HG02759 (cell line): Measurements from ENCODE around the gene TTF2.
"Not testable (repeated sequence)": the region's sequence is repeated elsewhere in the genome, so short reads cannot be mapped to it uniquely, and the experiment has no call there.

Experiments
- ATAC-seq: cut with Tn5 transposase; IDR thresholded peaks from one replicate; pipeline ENCODE4 v1.9.1; 2021; ENCODE audit warnings: mild to moderate bottlenecking, moderate library complexity; ENCODE audit not compliant: unreplicated experiment

TTF2 gene

GRCh38 chr1:117119144-117119543 is 59.0 kb downstream of the TTF2 start:
- ATAC-seq, result not testable (repeated sequence)

- no peak for ATAC-seq
Measured at GRCh38 chr1:117120774-117121588, 60.9 kb downstream of the TTF2 start.

DNA sequence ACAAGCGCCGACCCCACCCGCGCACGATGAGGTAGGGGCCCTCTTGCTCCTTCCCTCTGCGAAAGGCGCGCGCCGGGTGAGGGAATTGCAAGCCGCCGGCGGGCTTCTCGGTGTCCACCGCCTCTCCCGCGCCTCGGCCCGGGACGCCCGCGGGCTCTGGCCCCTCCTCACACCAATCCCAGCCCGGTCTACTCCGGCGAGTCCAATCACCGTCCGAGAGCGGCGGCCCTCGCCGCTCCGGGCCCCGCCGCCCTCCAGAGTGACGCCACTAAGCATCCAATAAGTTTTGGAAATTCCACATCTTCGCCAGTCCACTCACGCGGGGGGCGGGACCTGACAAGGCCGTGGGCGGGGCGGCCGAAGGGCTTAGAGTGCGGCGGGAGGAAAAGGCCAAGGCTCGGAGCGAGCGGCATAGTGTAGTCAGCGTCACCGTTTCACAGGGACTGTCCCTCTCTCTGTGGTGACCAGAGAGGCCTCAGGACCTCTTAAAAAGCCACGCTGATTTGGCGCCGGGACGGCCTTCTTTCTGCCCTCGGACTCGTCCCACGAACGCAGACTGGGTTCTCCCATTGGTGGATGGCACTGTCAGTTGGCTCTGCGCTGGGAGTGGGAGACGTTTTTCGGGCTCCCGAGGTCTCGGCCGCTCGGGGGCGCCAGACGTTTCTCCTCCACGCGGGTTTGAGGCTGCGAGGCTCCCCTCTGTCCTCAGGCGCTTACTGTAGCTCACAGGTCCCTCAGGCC is 61.6 kb downstream of the TTF2 start, which contains the start of gene TRIM45:
Gene TRIM45, minus strand, starts transcription at position 161 of the 741 bp plus-strand sequence. CDS start 548 bp downstream, outside the sequence.
- ATAC-seq, result peak; percentile 93

GRCh38 chr1:117122330-117123025 is 62.4 kb downstream of the TTF2 start:
- no peak for ATAC-seq

DNA sequence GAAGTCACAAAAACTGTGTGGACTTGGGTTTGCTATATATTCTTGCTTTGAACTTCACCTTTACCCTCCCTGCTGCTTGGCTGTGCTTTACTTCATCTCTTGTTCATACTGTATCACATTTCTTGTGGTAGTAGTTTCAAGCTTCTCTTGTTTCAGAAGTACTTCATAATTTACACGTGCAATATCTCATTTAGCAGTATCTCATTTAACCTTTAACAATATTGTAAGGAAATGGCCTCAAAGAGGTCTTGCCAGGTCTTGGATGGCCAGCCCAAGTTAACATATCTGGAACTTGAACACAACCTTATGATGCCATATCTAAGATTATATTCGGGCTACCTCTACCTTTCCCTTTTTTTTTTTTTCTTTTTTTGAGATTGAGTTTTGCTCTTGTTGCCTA is 63.1 kb downstream of the TTF2 start:
- no peak for ATAC-seq

DNA sequence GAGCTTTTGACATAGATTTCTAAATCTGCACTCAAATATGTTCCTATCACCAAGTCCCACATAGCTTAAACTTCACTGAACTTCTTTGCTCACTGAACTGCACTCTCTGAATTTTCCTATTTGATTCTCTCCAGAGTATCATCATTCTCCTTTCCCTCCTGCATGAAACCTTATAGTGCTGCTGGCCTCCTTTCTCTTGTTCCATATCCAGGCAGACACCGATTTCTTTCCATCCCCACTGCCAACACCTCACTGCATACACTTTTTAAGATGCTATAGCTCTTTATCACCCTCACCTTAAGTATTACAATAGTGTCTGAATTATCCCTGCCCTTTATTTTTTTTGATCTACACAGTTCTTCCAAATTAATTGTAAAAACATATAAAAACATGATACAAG is 64.5 kb downstream of the TTF2 start:
- no peak for ATAC-seq

GRCh38 chr1:117127795-117128194 is 67.7 kb downstream of the TTF2 start:
- ATAC-seq, result no peak

DNA sequence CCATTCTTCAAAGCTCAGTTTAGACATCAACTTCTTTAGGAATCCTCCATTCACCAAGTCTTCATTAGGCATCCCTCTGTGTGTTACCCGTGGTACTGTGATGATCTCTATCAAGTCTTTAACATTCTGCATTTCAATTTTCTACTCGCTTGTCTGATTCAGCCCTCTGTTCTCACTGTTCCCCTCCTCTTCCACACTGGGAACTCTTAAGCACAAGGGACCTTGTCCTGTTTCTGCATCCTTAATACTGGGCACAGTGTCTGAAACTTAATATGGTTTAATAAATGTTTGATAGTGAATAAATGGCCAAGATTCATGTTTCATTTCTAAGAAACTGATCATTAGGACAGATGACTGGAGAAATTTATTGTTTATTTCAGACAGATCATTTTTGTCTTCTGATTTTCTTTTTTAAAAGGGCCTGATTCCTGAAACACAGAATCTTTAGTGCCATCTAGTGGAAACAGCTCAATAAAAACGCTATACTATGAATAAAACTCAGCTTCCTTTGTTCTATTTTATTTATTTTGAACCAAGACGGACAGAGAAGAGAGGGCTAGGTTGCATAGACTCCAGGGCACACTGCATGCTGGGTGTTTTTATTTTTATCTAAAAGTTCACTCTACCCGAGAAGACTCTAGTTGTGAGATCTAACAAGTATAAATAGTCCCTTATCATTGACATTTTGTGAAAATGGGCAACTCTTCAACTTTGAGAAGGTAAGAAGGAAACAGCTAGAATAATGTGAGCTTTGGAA is 68.4 kb downstream of the TTF2 start:
- no peak for ATAC-seq

DNA sequence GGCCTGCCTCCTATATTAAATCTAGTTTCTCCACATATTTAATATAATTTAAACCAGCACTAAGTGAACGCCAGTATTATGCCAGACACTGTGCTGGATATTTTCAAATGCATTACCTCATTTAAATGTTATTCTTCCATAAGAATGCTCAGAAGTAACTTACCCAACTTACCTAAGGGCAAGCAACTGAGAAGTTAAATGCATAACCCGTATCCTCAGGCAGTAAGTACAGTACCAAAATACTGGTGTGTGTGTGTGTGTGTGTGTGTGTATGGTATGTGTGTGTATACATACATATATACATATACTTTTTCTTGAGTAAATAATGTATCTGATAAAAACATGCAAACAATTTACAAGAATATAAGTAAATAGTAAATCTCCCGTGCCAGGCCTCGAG is 70.4 kb downstream of the TTF2 start:
- ATAC-seq, result no peak

DNA sequence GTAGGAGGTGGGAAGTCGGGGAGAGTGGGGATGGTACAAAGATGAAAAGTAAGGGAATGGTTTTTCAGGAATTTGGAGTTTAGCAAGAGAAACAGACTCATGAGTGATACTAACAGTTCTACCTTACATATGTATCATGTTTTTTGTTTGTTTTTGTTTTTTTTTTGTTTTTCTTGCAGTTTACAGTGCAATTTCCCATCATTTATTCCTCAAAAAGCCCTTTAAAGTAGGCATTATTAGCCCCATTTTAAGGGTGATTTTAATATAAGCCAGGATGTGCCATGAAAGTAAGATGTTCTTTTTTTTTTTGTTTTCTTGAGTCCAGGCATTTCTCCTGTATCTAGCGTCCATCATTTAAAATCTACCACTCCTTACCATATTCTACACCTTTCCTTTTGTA is 75.2 kb downstream of the TTF2 start:
- no peak for ATAC-seq

DNA sequence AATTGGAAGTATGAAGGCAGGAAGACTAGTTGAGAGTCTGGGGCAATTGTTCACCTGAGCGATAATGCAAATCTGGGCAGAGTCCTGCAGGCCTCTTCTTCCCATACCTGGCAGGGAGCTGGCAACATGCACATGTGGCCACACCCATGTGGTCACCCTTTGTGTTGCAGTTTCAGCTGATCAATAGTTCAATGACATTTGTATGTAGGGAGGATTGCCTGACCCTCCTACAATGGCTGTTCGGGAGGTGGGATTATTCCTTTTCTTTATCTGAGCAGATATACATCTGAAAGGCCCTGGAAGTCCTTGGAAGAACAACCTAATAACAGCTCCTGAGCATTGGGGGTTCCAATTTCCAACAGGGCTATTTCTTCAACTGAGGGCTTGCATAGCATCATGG is 76.6 kb downstream of the TTF2 start:
- ATAC-seq, result no peak

GRCh38 chr1:117137281-117137855 is 77.2 kb downstream of the TTF2 start:
- no peak for ATAC-seq

GRCh38 chr1:117138106-117138505 is 78.0 kb downstream of the TTF2 start:
- no peak for ATAC-seq

- ATAC-seq, result no peak
Measured at GRCh38 chr1:117138561-117138960, 78.4 kb downstream of the TTF2 start.

GRCh38 chr1:117142200-117142599 is 82.1 kb downstream of the TTF2 start:
- ATAC-seq, result no peak

DNA sequence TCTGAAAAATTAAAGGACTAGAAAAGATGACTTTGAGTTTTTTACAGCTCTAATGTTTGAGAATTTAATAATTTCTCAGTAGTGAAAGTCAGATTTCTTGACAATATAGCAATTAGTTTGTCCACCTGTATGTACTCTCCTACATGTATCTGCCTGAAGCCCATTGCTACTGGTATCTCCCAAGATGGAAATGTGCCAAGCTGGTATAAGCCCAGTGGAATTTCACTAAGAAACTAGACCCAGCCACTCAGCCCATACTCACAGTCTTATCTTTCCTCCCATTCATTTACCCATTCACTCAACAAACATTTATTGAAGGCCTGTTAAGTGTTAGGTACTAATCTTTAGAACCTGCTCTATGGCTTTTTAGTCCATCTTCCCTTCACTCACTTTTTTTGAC is 83.0 kb downstream of the TTF2 start:
- no peak for ATAC-seq

DNA sequence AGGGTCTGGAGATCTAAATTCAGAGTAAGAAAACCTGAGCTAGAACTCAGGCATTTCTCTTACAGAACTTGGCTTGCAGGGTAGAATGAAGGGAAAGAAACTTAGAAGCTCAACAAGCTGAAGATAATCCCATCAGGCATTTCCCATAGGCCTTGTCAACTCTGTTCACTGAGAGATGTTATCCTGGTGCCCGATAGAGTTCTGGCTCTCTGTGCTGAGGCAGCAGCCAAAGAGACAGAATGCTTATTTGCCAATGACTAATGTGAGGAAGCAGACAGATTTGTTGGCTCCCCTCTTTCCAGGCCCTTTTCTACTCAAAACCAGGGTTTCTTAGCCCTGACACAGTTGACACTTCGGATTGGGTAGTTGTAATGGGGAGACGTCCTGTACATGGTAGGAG is 83.7 kb downstream of the TTF2 start:
- ATAC-seq, result no peak

- ATAC-seq, result no peak
Measured at GRCh38 chr1:117146072-117146471, 85.9 kb downstream of the TTF2 start.

DNA sequence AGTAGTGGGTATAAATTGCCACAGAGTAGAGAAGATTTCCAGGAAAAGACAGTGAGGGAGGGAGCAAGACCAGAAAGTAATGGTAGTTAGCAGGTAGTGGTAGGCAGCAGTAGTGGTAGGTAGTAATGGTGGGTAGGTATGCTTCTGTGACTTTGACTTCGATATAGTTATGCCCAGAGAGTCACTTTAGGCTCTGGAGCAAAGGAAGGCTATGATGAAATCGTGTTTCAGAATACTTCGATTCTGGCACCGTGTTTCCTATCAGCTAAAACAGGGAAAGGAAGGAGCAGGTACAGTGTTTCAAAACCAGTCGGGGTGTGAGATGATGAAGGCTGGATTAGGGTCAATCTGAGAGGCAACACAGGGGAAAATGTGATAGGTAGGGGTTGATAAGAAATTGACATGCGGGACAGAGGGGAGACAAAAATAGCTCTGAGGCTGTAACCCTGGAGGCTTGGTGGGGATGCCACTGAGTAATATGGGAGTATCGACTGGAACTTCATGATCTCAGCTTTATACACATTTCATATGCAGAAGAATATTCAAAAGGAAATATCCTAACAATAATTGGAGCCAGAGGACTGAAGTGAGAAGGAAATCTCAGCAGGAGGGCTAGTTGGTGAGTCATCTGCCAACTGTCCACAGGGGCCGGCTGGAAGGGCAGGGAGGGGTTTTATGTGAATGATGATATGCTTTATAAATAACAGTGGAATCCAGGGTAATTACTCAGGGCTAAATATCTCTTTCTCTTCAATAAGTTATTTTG is 86.6 kb downstream of the TTF2 start:
- ATAC-seq, result no peak

GRCh38 chr1:117147341-117147831 is 87.3 kb downstream of the TTF2 start:
- no peak for ATAC-seq
